ENCODE data around the gene USP38. TPM values are rescaled to one million over a fixed set of nuclear protein-coding genes. Genes with fewer than 3 reads are reported as not detected.
A peak's percentile ranks its signal among the peaks of the same experiment; 100 is the strongest.

The USP38 gene
- 19.8 TPM for total RNA-seq
- long read RNA-seq, full-length matches to known transcripts, result 38 of 41 reads
- long read RNA-seq, partial matches to known transcripts, result 1 of 41 reads
- long read RNA-seq, other reads (novel, unspliced or antisense), result 2 of 41 reads

GRCh38 chr4:143184503-143185252 is at the start of gene USP38:
Gene USP38 (plus strand): TSS chr4:143184917. CDS start chr4:143185451, 534 bp downstream.
- DNase-seq, result peak; percentile 89
- peak within 1 kb of the TSS; percentile 93 for H3K27ac ChIP-seq (replicated peaks)
- intact Hi-C loops (cut with micrococcal nuclease), result no loop called here
- TF ChIP-seq CTCF (IDR thresholded peaks at IDR 0.05; ENCODE audit: borderline replicate concordance), result no peak
- H3K9me3 ChIP-seq (replicated peaks), result no peaks in the 10 kb centered on the region
- H3K27me3 ChIP-seq (ENCODE audit: low read depth), result no peaks in the 10 kb centered on the region
- H3K4me3 ChIP-seq, result peak within 1 kb of the TSS; percentile 90
- peaks cover 68% of the 10 kb centered on the region for H3K4me1 ChIP-seq
- peaks cover 15% of the 10 kb centered on the region for H3K36me3 ChIP-seq

GRCh38 chr4:143135358-143135757 is 49.4 kb upstream of the USP38 start:
- TF ChIP-seq CTCF (IDR thresholded peaks at IDR 0.05; ENCODE audit: borderline replicate concordance), result no peak
- no peaks in the 10 kb centered on the region for H3K27me3 ChIP-seq (ENCODE audit: low read depth)
- H3K4me3 ChIP-seq, result no peak overlapping the region
- intact Hi-C loops (cut with micrococcal nuclease), result no loop called here
- H3K9me3 ChIP-seq (replicated peaks), result no peaks in the 10 kb centered on the region
- no peak overlapping the region for H3K27ac ChIP-seq (replicated peaks)
- no peaks in the 10 kb centered on the region for H3K36me3 ChIP-seq
- no peaks in the 10 kb centered on the region for H3K4me1 ChIP-seq
- no peak for DNase-seq

GRCh38 chr4:143140696-143141095 is 44.0 kb upstream of the USP38 start:
- DNase-seq, result no peak
- no peaks in the 10 kb centered on the region for H3K4me1 ChIP-seq
- TF ChIP-seq CTCF (IDR thresholded peaks at IDR 0.05; ENCODE audit: borderline replicate concordance), result no peak
- intact Hi-C loops (cut with micrococcal nuclease), result no loop called here
- H3K27me3 ChIP-seq (ENCODE audit: low read depth), result no peaks in the 10 kb centered on the region
- H3K36me3 ChIP-seq, result no peaks in the 10 kb centered on the region
- no peak overlapping the region for H3K4me3 ChIP-seq
- H3K9me3 ChIP-seq (replicated peaks), result peaks cover 36% of the 10 kb centered on the region
- no peak overlapping the region for H3K27ac ChIP-seq (replicated peaks)

- H3K27me3 ChIP-seq (ENCODE audit: low read depth), result no peaks in the 10 kb centered on the region
- peaks cover 87% of the 10 kb centered on the region for H3K9me3 ChIP-seq (replicated peaks)
- no peaks in the 10 kb centered on the region for H3K4me1 ChIP-seq
- H3K4me3 ChIP-seq, result no peak overlapping the region
- H3K36me3 ChIP-seq, result no peaks in the 10 kb centered on the region
- no peak overlapping the region for H3K27ac ChIP-seq (replicated peaks)
- DNase-seq, result no peak
- TF ChIP-seq CTCF (IDR thresholded peaks at IDR 0.05; ENCODE audit: borderline replicate concordance), result no peak
- intact Hi-C loops (cut with micrococcal nuclease), result no loop called here
Observed at GRCh38 chr4:143148521-143148920, 36.2 kb upstream of the USP38 start.

- intact Hi-C loops (cut with micrococcal nuclease), result no loop called here
- H3K27ac ChIP-seq (replicated peaks), result no peak overlapping the region
- no peak for TF ChIP-seq CTCF (IDR thresholded peaks at IDR 0.05; ENCODE audit: borderline replicate concordance)
- no peak for DNase-seq
- peaks cover 15% of the 10 kb centered on the region for H3K36me3 ChIP-seq
- H3K9me3 ChIP-seq (replicated peaks), result peaks cover 66% of the 10 kb centered on the region
- no peak overlapping the region for H3K4me3 ChIP-seq
- no peaks in the 10 kb centered on the region for H3K4me1 ChIP-seq
- H3K27me3 ChIP-seq (ENCODE audit: low read depth), result no peaks in the 10 kb centered on the region
Observed at GRCh38 chr4:143156853-143157252, 27.9 kb upstream of the USP38 start.
